B cell (primary cell): ENCODE measurements around the gene CNTNAP2. TPM values are rescaled to one million over a fixed set of nuclear protein-coding genes. Genes with fewer than 3 reads are reported as not detected.

Experiments used
- ATAC-seq: fragments of 200-7000 bp; cut with Tn5 transposase; one replicate; pipeline ENCODE4 v1.10.0; 2021; ENCODE audit warnings: low read depth, mild to moderate bottlenecking, moderate number of reproducible peaks, moderate library complexity
- CTCF ChIA-PET: fragments of 350-600 bp; sonication (Branson Sonifier 250); formaldehyde crosslinking; loops from one replicate; lab custom pipeline; 2021; ENCODE audit warnings: antibody characterized with exemption, inconsistent platforms; lab: Charles Lee
- POLR2A ChIA-PET: fragments of 350-600 bp; sonication (Branson Sonifier 250); formaldehyde crosslinking; loops from one replicate; lab custom pipeline; 2021; ENCODE audit warnings: antibody characterized with exemption; lab: Charles Lee
- DNase-seq: peaks from one replicate; pipeline ENCODE4 v3.0.0; 2013
- H2AFZ ChIP-seq: 2 replicates; pipeline ENCODE4 v1.6.1; 2012; ENCODE audit warnings: mild to moderate bottlenecking, low read depth, low read length; ENCODE audit not compliant: insufficient read depth, poor library complexity, severe bottlenecking
- H3K27ac ChIP-seq, 2 donors: 1 replicate in 1 of 2; 2 replicates in 1 of 2; pipeline ENCODE4 v1.5.1; 2012 to 2013; ENCODE audit warnings: low read length in 2 of 2, mild to moderate bottlenecking in 2 of 2, moderate library complexity in 1 of 2
- H3K27me3 ChIP-seq, 4 experiments: fragments of 200-600 bp in 1 of 4; sonication (generic) in 1 of 4; replicated peaks in 1 of 4; 1 replicate in 2 of 4; 2 replicates in 2 of 4; pipeline versions ENCODE4 v1.6.1 to v1.7.0; 2013 to 2016; ENCODE audit warnings: low read length in 3 of 4, mild to moderate bottlenecking in 2 of 4, mixed read lengths in 1 of 4, moderate library complexity in 1 of 4; ENCODE audit not compliant: insufficient read depth in 4 of 4, control insufficient read depth in 3 of 4; ENCODE audit errors: control extremely low read depth in 1 of 4
- H3K36me3 ChIP-seq, 2 experiments: replicated peaks in 1 of 2; 1 replicate in 1 of 2; 2 replicates in 1 of 2; pipeline versions ENCODE4 v1.6.1 to v1.7.1; 2013; ENCODE audit warnings: low read length in 1 of 2; ENCODE audit not compliant: insufficient read depth in 2 of 2, control insufficient read depth in 1 of 2; ENCODE audit errors: control extremely low read depth in 1 of 2, extremely low read depth in 1 of 2
- H3K4me1 ChIP-seq, 2 donors: fragments of 200-600 bp in 1 of 2; sonication (generic) in 1 of 2; 1 replicate in 1 of 2; 2 replicates in 1 of 2; pipeline versions ENCODE4 v1.5.1 to v1.6.1; 2013 to 2017; ENCODE audit warnings: low read length in 2 of 2; ENCODE audit not compliant: control insufficient read depth in 2 of 2, insufficient read depth in 2 of 2
- H3K4me2 ChIP-seq: replicated peaks from 2 replicates; pipeline ENCODE3; 2012; ENCODE audit warnings: mild to moderate bottlenecking, low read depth, low read length; ENCODE audit not compliant: poor library complexity, severe bottlenecking
- H3K4me3 ChIP-seq, 5 experiments: fragments of 200-600 bp in 1 of 5; sonication (generic) in 1 of 5; 1 replicate in 3 of 5; 2 replicates in 2 of 5; pipeline versions ENCODE4 v1.5.1 to v1.7.0; 2011 to 2016; ENCODE audit warnings: low read length in 4 of 5, mild to moderate bottlenecking in 4 of 5, low read depth in 2 of 5, control low read depth in 1 of 5, moderate library complexity in 1 of 5; ENCODE audit not compliant: insufficient read depth in 1 of 5; ENCODE audit errors: control extremely low read depth in 1 of 5, extremely low read depth in 1 of 5
- H3K79me2 ChIP-seq: fragments of 200-600 bp; sonication (generic); one replicate; pipeline ENCODE4 v1.6.0; 2016; ENCODE audit warnings: low read length; ENCODE audit not compliant: control insufficient read depth, insufficient read depth
- H3K9ac ChIP-seq: fragments of 200-600 bp; sonication (generic); 2 replicates; pipeline ENCODE4 v1.6.1; 2017; ENCODE audit warnings: mild to moderate bottlenecking, low read length, moderate library complexity
- H3K9me3 ChIP-seq, 3 donors: one replicate each; pipeline versions ENCODE4 v1.6.1 to v1.7.1; 2013; ENCODE audit warnings: low read length in 2 of 3; ENCODE audit not compliant: control insufficient read depth in 2 of 3, insufficient read depth in 1 of 3; ENCODE audit errors: control extremely low read depth in 1 of 3
- H4K20me1 ChIP-seq: 2 replicates; pipeline ENCODE4 v1.6.0; 2012; ENCODE audit warnings: mild to moderate bottlenecking, low read length; ENCODE audit not compliant: insufficient read depth, control insufficient read depth, poor library complexity, severe bottlenecking
- H3K27ac Mint-ChIP-seq: one replicate; pipeline ENCODE4 v1.8.0; 2021; ENCODE audit warnings: mixed read lengths
- H3K27me3 Mint-ChIP-seq: one replicate; pipeline ENCODE4 v1.8.0; 2021; ENCODE audit warnings: mixed read lengths
- H3K4me1 Mint-ChIP-seq: one replicate; pipeline ENCODE4 v1.8.0; 2021; ENCODE audit warnings: mixed read lengths
- H3K4me3 Mint-ChIP-seq: one replicate; pipeline ENCODE4 v1.8.0; 2021; ENCODE audit warnings: mixed read lengths
- H3K9me3 Mint-ChIP-seq: one replicate; pipeline ENCODE4 v1.8.0; 2022; ENCODE audit warnings: mixed read lengths; ENCODE audit not compliant: insufficient read depth
- CTCF ChIP-seq: fragments of 200-600 bp; IDR thresholded peaks from one replicate; pipeline ENCODE4 v1.8.0; 2022; ENCODE audit warnings: antibody characterized with exemption, mild to moderate bottlenecking
- EZH2 ChIP-seq: IDR thresholded peaks from 2 replicates; pipeline ENCODE4 v1.6.1; 2012; ENCODE audit warnings: borderline replicate concordance, low read depth, mild to moderate bottlenecking, moderate library complexity, low read length; ENCODE audit not compliant: insufficient read depth, poor library complexity, severe bottlenecking
- WGBS: methylation state at CpG from one replicate; pipeline ENCODE4 v1.1.5; 2013; ENCODE audit warnings: missing lambda C conversion rate; ENCODE audit not compliant: insufficient coverage; 5-methylcytosine and 5-hydroxymethylcytosine counted together
- intact Hi-C: fragments of 100-400 bp; cut with micrococcal nuclease; formaldehyde crosslinking; loops from one replicate; pipeline ENCODE4 v1.10.0; 2022
- polyA plus RNA-seq: library from polyadenylated mRNA; depleted of rRNA; stranded (reverse); fragments of >200 nt; gene quantifications from 2 replicates; pipeline ENCODE4 v1.2.3, GENCODE V29; 2012
- total RNA-seq, 2 donors: library from RNA; stranded (reverse); fragments of 120-200 nt in 1 of 2; gene quantifications; 1 replicate in 1 of 2; 2 replicates in 1 of 2; pipeline versions ENCODE4 v1.2.3 to v1.2.4, GENCODE V29; 2013 to 2022

CNTNAP2 gene
- total and polyA plus RNA-seq, 2 donors (not counting 1 experiment from before 2014, with no cell fraction given): 7.4 to 16.6 TPM

GRCh38 chr7:147438216-147438615, 1321.6 kb downstream of the CNTNAP2 start:
- H3K36me3 ChIP-seq: no peaks in the 10 kb centered on the region
- no peaks in the 10 kb centered on the region for H3K4me1 Mint-ChIP-seq
- TF ChIP-seq CTCF (no peak), EZH2 (no peak)
- ATAC-seq (no peak), DNase-seq (no peak)
- H3K27ac ChIP-seq: no peak overlapping the region
- H3K4me3 Mint-ChIP-seq: no peak overlapping the region
- no peak overlapping the region for H3K27ac Mint-ChIP-seq
- no peaks in the 10 kb centered on the region for H3K27me3 Mint-ChIP-seq
- no peak overlapping the region for H3K9ac ChIP-seq
- H3K27me3 ChIP-seq: no peaks in the 10 kb centered on the region
- no peaks in the 10 kb centered on the region for H4K20me1 ChIP-seq
- CTCF ChIA-PET: no interaction called here
- H3K9me3 ChIP-seq: peaks cover 0 to 15% (median 0%) of the 10 kb centered on the region in 3 donors
- intact Hi-C loops: no loop called here
- no peak overlapping the region for H3K4me2 ChIP-seq
- H2AFZ ChIP-seq: no peak overlapping the region
- H3K4me1 ChIP-seq: no peaks in the 10 kb centered on the region
- H3K79me2 ChIP-seq: no peaks in the 10 kb centered on the region
- H3K9me3 Mint-ChIP-seq: peaks cover 7% of the 10 kb centered on the region
- WGBS: no CpG with 5 or more reads among the region's 1 CpG
- POLR2A ChIA-PET: no interaction called here
- no peak overlapping the region for H3K4me3 ChIP-seq

- H3K9ac ChIP-seq: no peak overlapping the region
- DNase-seq: no peak
- H3K4me3 Mint-ChIP-seq: no peak overlapping the region
- ATAC-seq: no peak
- H3K9me3 Mint-ChIP-seq: peaks cover 13% of the 10 kb centered on the region
- H3K36me3 ChIP-seq: no peaks in the 10 kb centered on the region
- no peaks in the 10 kb centered on the region for H3K27me3 Mint-ChIP-seq
- H3K27me3 ChIP-seq: no peaks in the 10 kb centered on the region
- peaks cover 0 to 22% (median 0%) of the 10 kb centered on the region in 3 donors for H3K9me3 ChIP-seq
- no peak overlapping the region for H3K4me3 ChIP-seq
- H4K20me1 ChIP-seq: no peaks in the 10 kb centered on the region
- ChIA-PET CTCF (no interaction called here), POLR2A (no interaction called here)
- no peaks in the 10 kb centered on the region for H3K4me1 Mint-ChIP-seq
- H3K27ac ChIP-seq: no peak overlapping the region
- H3K79me2 ChIP-seq: no peaks in the 10 kb centered on the region
- WGBS: 83% methylated on average over 1 of the region's 2 CpGs
- intact Hi-C loops: no loop called here
- no peak overlapping the region for H3K27ac Mint-ChIP-seq
- H2AFZ ChIP-seq: no peak overlapping the region
- H3K4me2 ChIP-seq: no peak overlapping the region
- no peaks in the 10 kb centered on the region for H3K4me1 ChIP-seq
- TF ChIP-seq EZH2: no peak
- TF ChIP-seq CTCF: no peak
Observed at GRCh38 chr7:147443942-147444341, 1327.3 kb downstream of the CNTNAP2 start.
